Measurements from ENCODE around the gene PTGIR. TPM values are rescaled to one million over a fixed set of nuclear protein-coding genes. Genes with fewer than 3 reads are reported as not detected.
A peak's percentile ranks its signal among the peaks of the same experiment; 100 is the strongest.

PTGIR gene
- polyA plus RNA-seq (ENCODE audit: insufficient read length in 3 of 3), result 1 to 10 TPM; 1.6 to 1.8 (median 1.7) TPM

- no peak for DNase-seq (ENCODE audit: low read depth in 3 of 3, low spot score in 2 of 3)
Observed at GRCh38 chr19:46624958-46625661, at the start of gene PTGIR. TSS of gene PTGIR (minus strand) at chr19:46625089. CDS start at chr19:46624225, 864 bp downstream.

GRCh38 chr19:46670813-46671212 lies 45.9 kb upstream of the PTGIR start:
- DNase-seq (ENCODE audit: low read depth in 3 of 3, low spot score in 2 of 3), result no peak

GRCh38 chr19:46668662-46669061 lies 43.8 kb upstream of the PTGIR start:
- no peak for DNase-seq (ENCODE audit: low read depth in 3 of 3, low spot score in 2 of 3)

- no peak for DNase-seq (ENCODE audit: low read depth in 3 of 3, low spot score in 2 of 3)
Observed at GRCh38 chr19:46665072-46665471, 40.2 kb upstream of the PTGIR start.

GRCh38 chr19:46661735-46662592 lies 37.1 kb upstream of the PTGIR start:
- DNase-seq (ENCODE audit: low read depth in 3 of 3, low spot score in 2 of 3), result peak; percentile 47 to 68 (median 57)

- peak; percentile 96 to 99 (median 99) for DNase-seq (ENCODE audit: low read depth in 3 of 3, low spot score in 2 of 3)
Observed at GRCh38 chr19:46661020-46661731, 36.3 kb upstream of the PTGIR start, which contains the start of gene DACT3. TSS of gene DACT3 (minus strand) at chr19:46661182. CDS start at chr19:46661064, 118 bp downstream.

- DNase-seq (ENCODE audit: low read depth in 3 of 3, low spot score in 2 of 3), result no peak
Observed at GRCh38 chr19:46660551-46661019, 35.7 kb upstream of the PTGIR start.

GRCh38 chr19:46660008-46660517 lies 35.2 kb upstream of the PTGIR start:
- peak in 1 of 3 donors; percentile 55 for DNase-seq (ENCODE audit: low read depth in 3 of 3, low spot score in 2 of 3)

GRCh38 chr19:46659151-46660007 lies 34.5 kb upstream of the PTGIR start:
- DNase-seq (ENCODE audit: low read depth in 3 of 3, low spot score in 2 of 3), result peak in 2 of 3 donors; percentile 41 to 44

GRCh38 chr19:46656541-46656940 lies 31.7 kb upstream of the PTGIR start:
- DNase-seq (ENCODE audit: low read depth in 3 of 3, low spot score in 2 of 3), result no peak

GRCh38 chr19:46654621-46655152 lies 29.8 kb upstream of the PTGIR start:
- DNase-seq (ENCODE audit: low read depth in 3 of 3, low spot score in 2 of 3), result no peak

- no peak for DNase-seq (ENCODE audit: low read depth in 3 of 3, low spot score in 2 of 3)
Observed at GRCh38 chr19:46650445-46650844, 25.6 kb upstream of the PTGIR start.

- DNase-seq (ENCODE audit: low read depth in 3 of 3, low spot score in 2 of 3), result no peak
Observed at GRCh38 chr19:46648961-46649960, 24.4 kb upstream of the PTGIR start.

GRCh38 chr19:46648060-46648960 lies 23.4 kb upstream of the PTGIR start:
- DNase-seq (ENCODE audit: low read depth in 3 of 3, low spot score in 2 of 3), result no peak

- DNase-seq (ENCODE audit: low read depth in 3 of 3, low spot score in 2 of 3), result no peak
Observed at GRCh38 chr19:46646402-46646801, 21.5 kb upstream of the PTGIR start.

- no peak for DNase-seq (ENCODE audit: low read depth in 3 of 3, low spot score in 2 of 3)
Observed at GRCh38 chr19:46644720-46645119, 19.8 kb upstream of the PTGIR start.

- DNase-seq (ENCODE audit: low read depth in 3 of 3, low spot score in 2 of 3), result no peak
Observed at GRCh38 chr19:46640656-46641055, 15.8 kb upstream of the PTGIR start.
